ENCODE measurements around the gene LGR5.
A peak's percentile ranks its signal among the peaks of the same experiment; 100 is the strongest.

The LGR5 gene

DNA sequence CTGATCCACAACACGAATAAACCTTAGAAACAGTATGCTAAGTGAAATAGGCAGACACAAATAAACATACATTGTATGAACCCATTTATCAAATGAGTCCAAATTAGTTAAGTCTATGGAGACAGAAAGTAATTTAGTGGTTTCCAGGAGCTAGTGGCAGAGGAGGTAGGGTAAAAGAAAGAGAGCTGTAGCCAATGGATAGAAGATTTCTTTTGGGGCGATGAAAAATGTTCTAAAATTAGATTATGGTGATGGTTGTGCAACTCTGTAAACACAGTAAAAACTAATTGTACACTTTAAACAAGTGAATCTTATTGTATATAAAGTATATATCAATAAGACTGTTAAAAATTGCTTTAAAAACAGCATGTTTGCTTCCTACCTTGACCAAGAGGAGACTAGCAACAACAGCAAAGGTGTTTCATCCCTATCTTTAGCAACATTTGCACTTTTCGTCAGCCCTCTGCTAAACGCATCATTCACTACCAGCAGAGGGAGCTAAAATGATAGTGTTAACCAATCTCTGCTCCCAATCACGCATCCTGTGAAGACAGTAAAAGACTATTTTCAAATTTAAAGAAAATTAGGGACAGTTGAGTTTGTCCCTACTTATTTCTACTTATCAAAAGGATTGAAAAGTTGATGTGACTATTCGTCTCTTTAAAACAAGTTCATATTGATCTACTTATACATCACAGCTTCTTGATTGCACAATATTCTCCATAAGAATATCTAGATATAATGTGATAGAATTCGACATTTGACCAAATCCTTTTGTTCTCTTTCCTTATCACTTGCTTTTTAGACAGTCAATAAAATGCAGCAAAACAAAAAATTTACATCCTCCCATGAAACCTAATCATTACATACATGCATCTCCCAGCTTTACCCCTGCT, 24.0 kb upstream of the LGR5 start:
- H3K36me3 ChIP-seq (ENCODE audit: control insufficient read depth in 2 of 2, insufficient read depth in 2 of 2, low read length in 2 of 2) = no peaks in the 10 kb centered on the region
- no peaks in the 10 kb centered on the region for H3K4me1 ChIP-seq (ENCODE audit: control insufficient read depth, insufficient read depth, low read length)
- no peaks in the 10 kb centered on the region for H3K27me3 ChIP-seq (ENCODE audit: control insufficient read depth in 1 of 2, insufficient read depth in 2 of 2, low read length in 2 of 2)
- no peaks in the 10 kb centered on the region for H3K9me3 ChIP-seq (ENCODE audit: control insufficient read depth in 2 of 2, low read length in 2 of 2)
- no peak overlapping the region for H3K27ac ChIP-seq (ENCODE audit: low read length)
- H3K9ac ChIP-seq (ENCODE audit: low read length in 2 of 2) = no peak overlapping the region
- H3K4me3 ChIP-seq (ENCODE audit: low read length in 2 of 2) = no peak overlapping the region

DNA sequence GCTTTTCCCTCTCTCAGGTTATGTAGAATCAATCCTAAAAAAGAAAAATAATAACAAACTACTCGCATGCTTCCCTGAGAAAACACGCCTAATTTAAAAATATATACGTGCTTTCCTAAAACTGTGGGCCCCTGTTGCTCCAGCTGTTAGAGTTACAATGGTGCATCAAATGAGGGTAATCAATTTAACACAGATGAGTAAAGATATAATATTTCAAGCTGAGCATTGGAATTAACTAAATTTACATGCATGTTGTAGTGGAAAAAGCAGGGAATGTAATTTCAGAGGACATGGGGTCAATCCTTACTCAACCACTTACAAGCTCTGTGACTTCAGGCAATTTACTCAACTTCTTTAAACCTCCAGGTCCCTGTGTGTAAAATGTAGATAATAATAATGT, 22.4 kb upstream of the LGR5 start:
- no peak overlapping the region for H3K4me3 ChIP-seq (ENCODE audit: low read length in 2 of 2)
- H3K27me3 ChIP-seq (ENCODE audit: control insufficient read depth in 1 of 2, insufficient read depth in 2 of 2, low read length in 2 of 2) = no peaks in the 10 kb centered on the region
- H3K9ac ChIP-seq (ENCODE audit: low read length in 2 of 2) = no peak overlapping the region
- no peaks in the 10 kb centered on the region for H3K4me1 ChIP-seq (ENCODE audit: control insufficient read depth, insufficient read depth, low read length)
- no peak overlapping the region for H3K27ac ChIP-seq (ENCODE audit: low read length)
- H3K9me3 ChIP-seq (ENCODE audit: control insufficient read depth in 2 of 2, low read length in 2 of 2) = no peaks in the 10 kb centered on the region
- H3K36me3 ChIP-seq (ENCODE audit: control insufficient read depth in 2 of 2, insufficient read depth in 2 of 2, low read length in 2 of 2) = no peaks in the 10 kb centered on the region

DNA sequence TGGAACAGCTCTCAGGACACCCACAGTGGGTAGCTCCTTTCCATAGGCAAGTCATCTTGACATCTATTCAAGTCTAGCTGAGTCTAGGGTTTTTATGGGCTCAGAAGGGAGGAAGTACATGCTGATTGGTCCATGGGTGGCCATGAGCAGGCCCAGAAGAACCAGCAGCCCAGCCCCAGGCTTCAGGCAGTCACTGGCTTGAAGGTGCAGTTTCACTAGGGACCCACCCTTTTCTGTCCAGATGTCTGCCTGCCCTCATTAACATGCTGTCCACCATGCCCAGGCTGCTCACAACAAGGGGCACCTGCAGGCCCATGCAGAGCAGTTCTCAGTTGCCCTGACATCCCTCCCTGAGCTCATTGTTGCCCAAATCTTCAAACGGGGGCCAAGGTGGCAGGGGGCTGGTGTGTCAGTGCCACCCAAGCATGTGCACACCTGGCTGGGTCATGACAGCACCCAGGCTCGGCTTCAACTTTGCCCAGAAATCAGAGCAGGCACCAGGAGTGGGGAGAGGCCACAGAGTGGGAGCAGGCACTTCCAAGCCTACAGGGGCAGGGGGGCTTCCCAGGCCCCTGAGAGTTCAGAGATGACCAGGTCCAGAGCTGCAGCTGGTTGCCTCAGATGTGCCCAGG, 18.7 kb upstream of the LGR5 start:
- Histone ChIP-seq H3K27ac (ENCODE audit: low read length) (no peak overlapping the region), H3K9me3 (ENCODE audit: control insufficient read depth in 2 of 2, low read length in 2 of 2) (no peaks in the 10 kb centered on the region), H3K9ac (ENCODE audit: low read length in 2 of 2) (no peak overlapping the region), H3K4me1 (ENCODE audit: control insufficient read depth, insufficient read depth, low read length) (no peaks in the 10 kb centered on the region), H3K27me3 (ENCODE audit: control insufficient read depth in 1 of 2, insufficient read depth in 2 of 2, low read length in 2 of 2) (no peaks in the 10 kb centered on the region), H3K4me3 (ENCODE audit: low read length in 2 of 2) (no peak overlapping the region), H3K36me3 (ENCODE audit: control insufficient read depth in 2 of 2, insufficient read depth in 2 of 2, low read length in 2 of 2) (no peaks in the 10 kb centered on the region)

DNA sequence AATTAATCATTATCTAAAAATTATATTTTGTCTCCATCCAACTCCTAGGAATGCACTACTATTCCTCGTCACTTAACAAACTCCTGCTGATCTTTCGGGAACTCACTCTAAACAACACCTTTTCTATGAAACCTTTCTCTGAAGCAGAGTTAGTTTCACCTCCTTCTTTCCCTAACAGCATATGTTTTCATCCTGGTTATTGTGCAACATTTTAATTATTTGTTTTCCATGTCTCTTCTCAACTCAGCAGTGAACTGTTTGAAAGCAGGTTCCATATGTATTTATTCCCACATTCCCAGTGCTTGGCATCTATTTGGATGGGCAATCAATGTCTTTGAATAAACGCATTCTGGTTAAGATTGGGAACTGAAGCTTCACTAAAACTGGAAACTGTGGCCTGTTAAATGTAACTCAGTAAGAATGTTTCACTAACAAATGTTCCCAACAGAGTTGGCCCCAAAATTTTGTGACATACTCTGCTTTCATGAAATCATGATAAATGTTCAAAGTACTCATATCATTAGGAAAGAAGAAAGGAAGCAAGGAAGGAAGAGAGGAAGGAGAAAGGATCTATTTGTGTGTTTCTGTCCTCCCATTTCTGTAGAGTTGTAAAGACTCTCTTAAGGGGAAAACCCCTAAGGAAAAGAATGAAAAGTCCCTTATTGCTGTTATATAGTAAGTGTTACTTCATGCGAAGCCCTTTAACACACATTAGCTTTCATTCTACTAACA, 13.9 kb upstream of the LGR5 start:
- Histone ChIP-seq H3K4me1 (ENCODE audit: control insufficient read depth, insufficient read depth, low read length) (no peaks in the 10 kb centered on the region), H3K4me3 (ENCODE audit: low read length in 2 of 2) (no peak overlapping the region), H3K27me3 (ENCODE audit: control insufficient read depth in 1 of 2, insufficient read depth in 2 of 2, low read length in 2 of 2) (no peaks in the 10 kb centered on the region), H3K27ac (ENCODE audit: low read length) (no peak overlapping the region), H3K9ac (ENCODE audit: low read length in 2 of 2) (no peak overlapping the region), H3K36me3 (ENCODE audit: control insufficient read depth in 2 of 2, insufficient read depth in 2 of 2, low read length in 2 of 2) (no peaks in the 10 kb centered on the region), H3K9me3 (ENCODE audit: control insufficient read depth in 2 of 2, low read length in 2 of 2) (no peaks in the 10 kb centered on the region)

DNA sequence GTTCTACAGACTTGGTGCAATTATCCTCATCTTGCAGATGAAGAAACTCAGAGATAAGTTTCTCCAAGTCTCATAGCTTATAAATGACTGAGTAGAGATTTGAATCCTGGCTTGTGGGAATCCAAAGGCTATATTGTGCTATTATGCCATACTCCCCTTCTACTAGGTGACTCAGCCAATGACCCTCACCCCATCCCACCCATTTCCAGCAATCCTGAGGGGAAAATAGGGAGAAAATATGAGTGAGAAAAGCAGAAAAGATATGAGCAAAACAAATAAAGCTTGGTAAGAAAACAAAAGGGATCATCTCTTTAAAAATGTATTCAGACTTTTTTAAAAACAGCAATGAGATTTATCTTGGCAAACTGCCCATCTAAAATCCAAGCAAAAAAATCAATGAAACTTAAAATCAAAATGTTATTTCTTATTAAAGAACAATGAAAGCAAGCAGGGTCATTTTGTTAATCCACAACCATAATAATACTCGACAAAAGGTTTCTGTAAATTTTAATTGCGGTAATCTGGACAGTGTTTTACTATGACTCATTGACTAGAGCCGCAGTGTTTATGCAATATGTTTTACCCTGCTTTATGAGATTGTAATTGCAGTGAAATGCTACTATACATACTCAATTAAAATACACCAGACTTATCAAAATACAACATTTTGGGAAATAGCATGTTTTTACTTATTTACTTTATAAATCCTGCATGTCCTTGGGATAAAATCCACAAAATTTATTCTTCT, 13.1 kb upstream of the LGR5 start:
- no peaks in the 10 kb centered on the region for H3K27me3 ChIP-seq (ENCODE audit: control insufficient read depth in 1 of 2, insufficient read depth in 2 of 2, low read length in 2 of 2)
- H3K9ac ChIP-seq (ENCODE audit: low read length in 2 of 2) = no peak overlapping the region
- H3K9me3 ChIP-seq (ENCODE audit: control insufficient read depth in 2 of 2, low read length in 2 of 2) = no peaks in the 10 kb centered on the region
- no peaks in the 10 kb centered on the region for H3K4me1 ChIP-seq (ENCODE audit: control insufficient read depth, insufficient read depth, low read length)
- H3K27ac ChIP-seq (ENCODE audit: low read length) = no peak overlapping the region
- no peaks in the 10 kb centered on the region for H3K36me3 ChIP-seq (ENCODE audit: control insufficient read depth in 2 of 2, insufficient read depth in 2 of 2, low read length in 2 of 2)
- H3K4me3 ChIP-seq (ENCODE audit: low read length in 2 of 2) = no peak overlapping the region

DNA sequence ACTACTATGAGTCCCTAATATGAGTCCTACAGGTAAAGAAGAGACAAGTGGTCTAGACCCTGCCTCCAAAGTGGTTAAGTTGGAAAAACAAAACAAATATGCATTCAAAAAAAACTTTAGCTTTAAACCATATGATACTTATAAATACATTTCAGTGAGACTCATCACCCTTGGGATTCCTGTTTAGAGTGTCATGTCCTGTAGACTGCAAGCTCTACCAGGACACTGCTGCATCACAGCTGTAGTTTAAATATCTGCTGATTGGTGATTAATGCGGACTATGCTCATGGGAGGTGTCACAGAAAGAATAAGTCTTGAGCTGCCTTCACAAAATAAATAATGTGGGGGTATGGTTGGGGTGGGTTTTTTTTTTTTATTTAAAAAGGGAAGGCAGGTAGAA, 8.8 kb upstream of the LGR5 start:
- Histone ChIP-seq H3K9ac (ENCODE audit: low read length in 2 of 2) (no peak overlapping the region), H3K27me3 (ENCODE audit: control insufficient read depth in 1 of 2, insufficient read depth in 2 of 2, low read length in 2 of 2) (peaks cover 2% of the 10 kb centered on the region in 2 donors), H3K36me3 (ENCODE audit: control insufficient read depth in 2 of 2, insufficient read depth in 2 of 2, low read length in 2 of 2) (no peaks in the 10 kb centered on the region), H3K4me3 (ENCODE audit: low read length in 2 of 2) (no peak overlapping the region), H3K9me3 (ENCODE audit: control insufficient read depth in 2 of 2, low read length in 2 of 2) (no peaks in the 10 kb centered on the region), H3K27ac (ENCODE audit: low read length) (no peak overlapping the region), H3K4me1 (ENCODE audit: control insufficient read depth, insufficient read depth, low read length) (no peaks in the 10 kb centered on the region)

DNA sequence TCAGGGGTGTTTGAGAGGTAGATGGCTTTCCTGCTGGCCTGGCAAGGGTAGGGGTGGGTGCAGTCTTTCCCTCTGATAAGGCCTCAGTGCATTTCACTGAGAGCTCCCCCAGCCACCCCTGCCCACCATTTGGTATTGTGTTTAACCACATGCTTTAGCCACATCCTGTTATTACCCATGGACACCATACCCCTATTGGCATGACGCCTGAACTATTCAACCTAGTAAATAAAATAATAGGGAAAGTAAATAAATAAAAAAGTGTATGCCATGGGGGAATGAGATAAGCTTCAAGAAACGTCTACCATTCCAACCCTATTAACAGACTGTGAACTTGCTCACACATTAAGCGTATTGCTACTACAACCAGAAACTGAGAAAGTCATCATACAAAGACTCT, 7.6 kb upstream of the LGR5 start:
- peaks cover 0 to 5% of the 10 kb centered on the region in 2 donors for H3K9me3 ChIP-seq (ENCODE audit: control insufficient read depth in 2 of 2, low read length in 2 of 2)
- H3K27me3 ChIP-seq (ENCODE audit: control insufficient read depth in 1 of 2, insufficient read depth in 2 of 2, low read length in 2 of 2) = peaks cover 2% of the 10 kb centered on the region in 2 donors
- H3K4me1 ChIP-seq (ENCODE audit: control insufficient read depth, insufficient read depth, low read length) = no peaks in the 10 kb centered on the region
- no peak overlapping the region for H3K4me3 ChIP-seq (ENCODE audit: low read length in 2 of 2)
- no peak overlapping the region for H3K27ac ChIP-seq (ENCODE audit: low read length)
- H3K36me3 ChIP-seq (ENCODE audit: control insufficient read depth in 2 of 2, insufficient read depth in 2 of 2, low read length in 2 of 2) = no peaks in the 10 kb centered on the region
- no peak overlapping the region for H3K9ac ChIP-seq (ENCODE audit: low read length in 2 of 2)

DNA sequence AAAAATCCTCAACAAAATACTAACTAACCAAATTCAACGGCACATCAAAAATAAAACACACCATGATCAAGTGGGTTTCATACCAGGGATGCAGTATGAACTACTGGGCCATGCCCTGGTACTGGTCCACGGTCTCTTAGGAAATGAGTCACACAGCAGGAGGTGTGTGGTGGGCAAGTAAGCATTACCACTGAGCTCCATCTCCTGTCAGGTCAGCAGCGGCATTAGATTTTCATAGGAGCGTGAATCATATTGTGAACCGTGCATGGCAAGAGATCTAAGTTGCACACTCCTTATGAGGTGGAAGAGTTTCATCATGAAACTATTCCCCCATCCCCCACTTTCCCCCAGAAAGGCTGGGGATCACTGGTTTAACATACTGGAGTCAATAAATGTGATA, 6.7 kb upstream of the LGR5 start:
- H3K36me3 ChIP-seq (ENCODE audit: control insufficient read depth in 2 of 2, insufficient read depth in 2 of 2, low read length in 2 of 2) = no peaks in the 10 kb centered on the region
- H3K4me1 ChIP-seq (ENCODE audit: control insufficient read depth, insufficient read depth, low read length) = no peaks in the 10 kb centered on the region
- H3K27me3 ChIP-seq (ENCODE audit: control insufficient read depth in 1 of 2, insufficient read depth in 2 of 2, low read length in 2 of 2) = peaks cover 2 to 4% of the 10 kb centered on the region in 2 donors
- H3K4me3 ChIP-seq (ENCODE audit: low read length in 2 of 2) = no peak overlapping the region
- H3K9me3 ChIP-seq (ENCODE audit: control insufficient read depth in 2 of 2, low read length in 2 of 2) = peaks cover 0 to 5% of the 10 kb centered on the region in 2 donors
- H3K27ac ChIP-seq (ENCODE audit: low read length) = no peak overlapping the region
- H3K9ac ChIP-seq (ENCODE audit: low read length in 2 of 2) = no peak overlapping the region

DNA sequence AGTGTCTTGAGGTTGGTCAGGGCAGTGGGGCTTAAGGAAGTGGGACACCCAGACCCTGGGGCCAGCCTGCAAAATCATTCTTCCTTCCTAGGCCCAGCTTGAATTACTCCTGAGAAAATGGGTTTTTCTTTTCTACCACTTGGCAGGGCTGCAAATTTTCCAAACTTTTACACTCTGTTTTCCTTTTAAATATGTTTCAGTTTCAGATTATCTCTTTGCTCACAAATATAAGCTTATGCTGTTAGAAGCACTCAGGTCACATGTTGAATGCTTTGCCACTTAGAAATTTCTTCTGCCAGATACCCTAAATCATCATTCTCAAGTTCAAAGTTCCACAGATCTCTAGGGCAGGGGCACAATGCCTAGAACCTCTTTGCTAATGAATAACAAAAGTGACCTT, 2.9 kb upstream of the LGR5 start:
- Histone ChIP-seq H3K4me1 (ENCODE audit: control insufficient read depth, insufficient read depth, low read length) (peaks cover 7% of the 10 kb centered on the region), H3K9me3 (ENCODE audit: control insufficient read depth in 2 of 2, low read length in 2 of 2) (peaks cover 0 to 5% of the 10 kb centered on the region in 2 donors), H3K36me3 (ENCODE audit: control insufficient read depth in 2 of 2, insufficient read depth in 2 of 2, low read length in 2 of 2) (no peaks in the 10 kb centered on the region), H3K9ac (ENCODE audit: low read length in 2 of 2) (no peak overlapping the region), H3K27me3 (ENCODE audit: control insufficient read depth in 1 of 2, insufficient read depth in 2 of 2, low read length in 2 of 2) (peaks cover 20 to 23% of the 10 kb centered on the region in 2 donors), H3K27ac (ENCODE audit: low read length) (no peak overlapping the region), H3K4me3 (ENCODE audit: low read length in 2 of 2) (no peak overlapping the region)

DNA sequence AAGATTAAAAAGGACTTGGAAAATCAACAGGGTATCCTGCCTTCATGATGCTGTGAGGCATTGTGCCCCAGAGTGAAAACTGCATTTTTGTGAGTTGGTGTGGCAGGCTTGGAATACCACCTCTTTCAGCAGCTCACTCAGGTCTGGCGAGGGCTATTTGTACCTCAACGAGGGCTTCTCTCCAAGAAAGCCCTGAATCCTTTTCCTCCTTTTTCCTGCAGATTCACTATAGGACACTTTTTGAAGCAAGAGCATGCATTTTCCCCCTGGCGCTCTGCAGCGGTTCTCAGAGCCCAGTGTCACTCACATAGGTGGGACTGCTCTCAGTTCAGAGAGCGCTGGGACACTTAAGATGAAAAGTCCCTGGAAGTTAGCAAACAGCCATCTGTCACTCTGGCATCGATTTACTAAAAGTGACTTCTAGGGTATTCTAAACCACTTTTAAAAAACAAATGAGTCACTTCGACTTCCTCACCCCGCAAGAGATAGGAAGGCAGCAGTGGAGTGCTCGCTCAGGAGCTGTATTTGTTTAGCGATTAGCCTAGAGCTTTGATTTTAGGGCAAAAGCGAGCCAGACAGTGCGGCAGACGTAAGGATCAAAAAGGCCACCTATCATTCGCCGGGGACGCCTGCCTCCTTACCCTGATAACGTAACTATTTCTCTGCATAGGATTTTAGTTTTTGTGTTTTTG, 782 bp upstream of the LGR5 start:
- no peaks in the 10 kb centered on the region for H3K36me3 ChIP-seq (ENCODE audit: control insufficient read depth in 2 of 2, insufficient read depth in 2 of 2, low read length in 2 of 2)
- peak overlapping the region; percentile 44 to 57 for H3K4me3 ChIP-seq (ENCODE audit: low read length in 2 of 2)
- no peak overlapping the region for H3K27ac ChIP-seq (ENCODE audit: low read length)
- H3K9me3 ChIP-seq (ENCODE audit: control insufficient read depth in 2 of 2, low read length in 2 of 2) = peaks cover 0 to 5% of the 10 kb centered on the region in 2 donors
- H3K4me1 ChIP-seq (ENCODE audit: control insufficient read depth, insufficient read depth, low read length) = peaks cover 7% of the 10 kb centered on the region
- H3K27me3 ChIP-seq (ENCODE audit: control insufficient read depth in 1 of 2, insufficient read depth in 2 of 2, low read length in 2 of 2) = peaks cover 19 to 24% of the 10 kb centered on the region in 2 donors
- H3K9ac ChIP-seq (ENCODE audit: low read length in 2 of 2) = no peak overlapping the region

Data from stomach smooth muscle (tissue), 2 donors.